H1 (cell line): Measurements from ENCODE around the gene COL8A2. TPM values are rescaled to one million over a fixed set of nuclear protein-coding genes. Genes with fewer than 3 reads are reported as not detected.

Experiments
- CTCF ChIA-PET: fragments of 300-600 bp; sonication (Branson Sonifier 250); formaldehyde crosslinking; loops from one replicate; lab custom pipeline; 2021; ENCODE audit not compliant: partially characterized antibody; lab: Charles Lee
- POLR2A ChIA-PET: fragments of 300-600 bp; sonication (Branson Sonifier 250); formaldehyde crosslinking; loops from one replicate; lab custom pipeline; 2021; ENCODE audit warnings: inconsistent platforms; ENCODE audit not compliant: partially characterized antibody; lab: Charles Lee
- DNase-seq, 2 experiments: peaks; one replicate each; pipeline versions ENCODE4 v3.0.0 to v3.0.0-alpha.2; 2010 to 2022; ENCODE audit warnings: low spot score in 2 of 2, low read depth in 1 of 2, mixed read lengths in 1 of 2
- FAIRE-seq: peaks from 2 replicates; lab custom pipeline; 2011; peaks lifted over from hg19 to GRCh38; lab: Jason Lieb, UNC
- H2AFZ ChIP-seq: 2 replicates; pipeline ENCODE4 v1.8.1; 2012; ENCODE audit warnings: low read length, inconsistent platforms
- H2AK5ac ChIP-seq: 2 replicates; pipeline ENCODE4 v1.6.1; 2013; ENCODE audit warnings: low read depth, low read length
- H2BK120ac ChIP-seq: replicated peaks from 2 replicates; pipeline ENCODE3; 2013; ENCODE audit warnings: low read depth, low read length, inconsistent platforms
- H2BK12ac ChIP-seq: 2 replicates; pipeline ENCODE4 v1.6.1; 2013; ENCODE audit warnings: low read depth, low read length
- H2BK15ac ChIP-seq: 2 replicates; pipeline ENCODE4 v1.6.1; 2013; ENCODE audit warnings: low read length
- H2BK20ac ChIP-seq: 2 replicates; pipeline ENCODE4 v1.6.1; 2013; ENCODE audit warnings: low read length
- H2BK5ac ChIP-seq: 2 replicates; pipeline ENCODE4 v1.6.1; 2013; ENCODE audit warnings: low read depth, low read length
- H3K14ac ChIP-seq: 2 replicates; pipeline ENCODE4 v1.6.1; 2013; ENCODE audit warnings: inconsistent platforms; ENCODE audit not compliant: insufficient read length
- H3K18ac ChIP-seq: 2 replicates; pipeline ENCODE4 v1.6.1; 2013; ENCODE audit warnings: low read length; ENCODE audit errors: extremely low read depth
- H3K23ac ChIP-seq: 2 replicates; pipeline ENCODE4 v1.6.1; 2013; ENCODE audit warnings: inconsistent platforms; ENCODE audit not compliant: insufficient read length
- H3K23me2 ChIP-seq: 2 replicates; pipeline ENCODE4 v1.6.1; 2013; ENCODE audit warnings: low read depth, low read length
- H3K27ac ChIP-seq: 2 replicates; pipeline ENCODE4 v1.6.1; 2011; ENCODE audit warnings: low read depth, low read length, inconsistent platforms
- H3K27me3 ChIP-seq, 4 experiments: replicated peaks in 1 of 4; 1 replicate in 1 of 4; 2 replicates in 3 of 4; pipeline versions ENCODE4 v1.6.1 to v1.8.1; 2011 to 2013; ENCODE audit warnings: low read length in 3 of 4, mild to moderate bottlenecking in 3 of 4, inconsistent platforms in 2 of 4, mixed read lengths in 2 of 4, moderate library complexity in 1 of 4; ENCODE audit not compliant: control insufficient read depth in 3 of 4, insufficient read depth in 3 of 4; ENCODE audit errors: extremely low read depth in 1 of 4
- H3K36me3 ChIP-seq, 4 experiments: 2 replicates each; pipeline versions ENCODE4 v1.6.1 to v1.8.1; 2011 to 2013; ENCODE audit warnings: mild to moderate bottlenecking in 4 of 4, low read length in 3 of 4, moderate library complexity in 2 of 4, control low read depth in 1 of 4, inconsistent platforms in 1 of 4; ENCODE audit not compliant: insufficient read depth in 4 of 4, control insufficient read depth in 2 of 4
- H3K4ac ChIP-seq: replicated peaks from 2 replicates; pipeline ENCODE3; 2013; ENCODE audit warnings: low read length, low read depth, mixed read lengths, inconsistent platforms; ENCODE audit not compliant: insufficient read length
- H3K4me1 ChIP-seq, 4 experiments: replicated peaks in 1 of 4; 1 replicate in 1 of 4; 2 replicates in 3 of 4; pipeline versions ENCODE4 v1.6.1 to v1.8.1; 2011 to 2013; ENCODE audit warnings: low read length in 3 of 4, inconsistent platforms in 2 of 4, mixed read lengths in 1 of 4; ENCODE audit not compliant: insufficient read depth in 4 of 4, control insufficient read depth in 3 of 4
- H3K4me2 ChIP-seq, 2 experiments: 2 replicates each; pipeline versions ENCODE4 v1.6.1 to v1.8.1; 2011 to 2013; ENCODE audit warnings: low read depth in 2 of 2, low read length in 2 of 2, control low read depth in 1 of 2, inconsistent platforms in 1 of 2, mild to moderate bottlenecking in 1 of 2; ENCODE audit not compliant: insufficient read depth in 1 of 2
- H3K4me3 ChIP-seq, 4 experiments: fragments of 200-600, 300-600 bp in 1 of 4; sonication (generic), shearing (Covaris generic), sonication (Bioruptor Twin) in 1 of 4; 2 replicates each; pipeline versions ENCODE4 v1.5.1 to v1.8.1; 2011 to 2016; ENCODE audit warnings: low read length in 4 of 4, low read depth in 3 of 4, control low read depth in 2 of 4, inconsistent platforms in 2 of 4, mild to moderate bottlenecking in 2 of 4, mixed read lengths in 1 of 4, moderate library complexity in 1 of 4; ENCODE audit not compliant: insufficient read depth in 2 of 4; ENCODE audit errors: extremely low read depth in 1 of 4
- H3K56ac ChIP-seq: replicated peaks from 2 replicates; pipeline ENCODE3; 2013; ENCODE audit warnings: low read depth, mild to moderate bottlenecking, mixed read lengths, low read length, inconsistent platforms; ENCODE audit not compliant: insufficient read length
- H3K79me1 ChIP-seq: 2 replicates; pipeline ENCODE4 v1.6.1; 2013; ENCODE audit warnings: low read depth, low read length, control low read depth
- H3K79me2 ChIP-seq, 2 experiments: 2 replicates each; pipeline versions ENCODE4 v1.6.1 to v1.8.1; 2012 to 2013; ENCODE audit warnings: low read length in 2 of 2, mild to moderate bottlenecking in 2 of 2, inconsistent platforms in 1 of 2; ENCODE audit not compliant: insufficient read depth in 2 of 2, control insufficient read depth in 1 of 2
- H3K9ac ChIP-seq, 4 experiments: replicated peaks in 1 of 4; 1 replicate in 1 of 4; 2 replicates in 3 of 4; pipeline versions ENCODE4 v1.6.1 to v1.8.1; 2011 to 2013; ENCODE audit warnings: low read depth in 3 of 4, low read length in 3 of 4, control low read depth in 2 of 4, mild to moderate bottlenecking in 2 of 4, moderate library complexity in 2 of 4, inconsistent platforms in 1 of 4; ENCODE audit errors: extremely low read depth in 1 of 4
- H3K9me3 ChIP-seq, 2 experiments: 2 replicates each; pipeline versions ENCODE4 v1.6.1 to v1.8.1; 2012 to 2013; ENCODE audit warnings: mild to moderate bottlenecking in 2 of 2, moderate library complexity in 2 of 2, control low read depth in 1 of 2, inconsistent platforms in 1 of 2, low read depth in 1 of 2, low read length in 1 of 2, mixed read lengths in 1 of 2; ENCODE audit not compliant: insufficient read depth in 2 of 2
- H4K20me1 ChIP-seq, 2 experiments: replicated peaks in 1 of 2; 2 replicates each; pipeline versions ENCODE3 to v1.8.1; 2011 to 2013; ENCODE audit warnings: inconsistent platforms in 2 of 2, low read length in 2 of 2, mild to moderate bottlenecking in 1 of 2; ENCODE audit not compliant: insufficient read depth in 2 of 2, control insufficient read depth in 1 of 2
- H4K5ac ChIP-seq: 2 replicates; pipeline ENCODE4 v1.6.1; 2013; ENCODE audit warnings: low read length, low read depth, mixed read lengths, inconsistent platforms; ENCODE audit not compliant: insufficient read length
- H4K8ac ChIP-seq: 2 replicates; pipeline ENCODE4 v1.8.0; 2013; ENCODE audit warnings: mild to moderate bottlenecking, moderate library complexity, low read length, inconsistent platforms; ENCODE audit not compliant: insufficient read depth; ENCODE audit errors: extremely low read depth
- H4K91ac ChIP-seq: replicated peaks from 2 replicates; pipeline ENCODE3; 2013; ENCODE audit warnings: low read length, mixed read lengths, inconsistent platforms; ENCODE audit not compliant: insufficient read length
- BACH1 ChIP-seq: IDR thresholded peaks from 2 replicates; pipeline ENCODE4 v1.6.1; 2012; ENCODE audit warnings: low read length, improper control_type of control experiment
- CTBP2 ChIP-seq: IDR thresholded peaks from 2 replicates; pipeline ENCODE4 v1.7.0; 2011; ENCODE audit warnings: borderline replicate concordance, mild to moderate bottlenecking, moderate library complexity, mixed read lengths, low read length; ENCODE audit not compliant: insufficient read depth, insufficient read length
- YY1 ChIP-seq: IDR thresholded peaks from 2 replicates; pipeline ENCODE4 v1.6.1; 2011; ENCODE audit warnings: low read depth, mild to moderate bottlenecking, low read length
- WGBS, 2 experiments: shearing (Covaris generic) in 1 of 2; methylation state at CpG; one replicate each; pipeline versions ENCODE4 v1.1.6 to v1.1.7; 2013 to 2015; ENCODE audit warnings: low lambda C conversion rate in 2 of 2, mixed read lengths in 2 of 2, inconsistent platforms in 1 of 2, low coverage in 1 of 2, missing lambda C conversion rate in 1 of 2; ENCODE audit not compliant: insufficient replicate concordance in 2 of 2, insufficient coverage in 1 of 2, insufficient read length in 1 of 2; ENCODE audit errors: extremely low coverage in 1 of 2, missing lambda C conversion rate in 1 of 2; 5-methylcytosine and 5-hydroxymethylcytosine counted together
- polyA plus RNA-seq, 7 experiments: library from polyadenylated mRNA; depleted of rRNA in 3 of 7; stranded (reverse) in 5 of 7; unstranded in 2 of 7; fragments of >200 nt in 5 of 7; fragments of 200-250 nt in 2 of 7; gene quantifications; 1 replicate in 5 of 7; 2 replicates in 1 of 7; 4 replicates in 1 of 7; pipeline versions ENCODE4 v1.2.1 to v1.2.3, GENCODE V29; 2011 to 2013; ENCODE audit warnings: missing spikeins in 2 of 7, mixed read lengths in 2 of 7
- total RNA-seq: library from RNA; stranded (reverse); fragmentation: NEBNext Ultra II Directional; extraction: Animal tissue kit (Norgen Biotek cat#: 25700); gene quantifications from 2 replicates; pipeline ENCODE4 v1.2.1, GENCODE V29; 2021

COL8A2 gene
- total and polyA plus RNA-seq, 2 of the 8 experiments (the other 6 are each of a cell fraction or from before 2014, with no cell fraction given): 2.1 to 2.8 TPM

GRCh38 chr1:36126797-36127500 is 1.9 kb upstream of the COL8A2 start:
- H2BK12ac ChIP-seq: no peak overlapping the region
- H3K23ac ChIP-seq: no peak overlapping the region
- peaks cover 0 to 11% (median 5%) of the 10 kb centered on the region in 4 experiments; a peak in 5 of 7 replicates for H3K4me1 ChIP-seq
- H3K4me3 ChIP-seq: no peak overlapping the region
- FAIRE-seq (no peak), DNase-seq (no peak)
- no peak overlapping the region for H3K9ac ChIP-seq
- 0 out of 2 replicates have a peak overlapping the region, but pooled peaks have one; percentile 9 for H2BK5ac ChIP-seq
- H3K9me3 ChIP-seq: no peaks in the 10 kb centered on the region
- H3K79me1 ChIP-seq: no peaks in the 10 kb centered on the region
- H3K56ac ChIP-seq: no peak overlapping the region
- H3K18ac ChIP-seq: no peak overlapping the region
- peak overlapping the region; percentile 79 for H4K91ac ChIP-seq
- peak overlapping the region in 1 of 2 experiments; percentile 40; a peak in 1 of 4 replicates for H3K4me2 ChIP-seq
- H3K4ac ChIP-seq: no peak overlapping the region
- H4K20me1 ChIP-seq: peaks cover 0 to 5% of the 10 kb centered on the region in 2 experiments
- no peak overlapping the region for H2AFZ ChIP-seq
- H3K14ac ChIP-seq: no peak overlapping the region
- no peak overlapping the region for H2AK5ac ChIP-seq
- H2BK15ac ChIP-seq: no peak overlapping the region
- peaks cover 16 to 38% (median 30%) of the 10 kb centered on the region in 4 experiments for H3K27me3 ChIP-seq
- H4K8ac ChIP-seq: no peak overlapping the region
- 76% methylated on average over 6 of the region's 7 CpGs; no CpG with 5 or more reads in 1 of the 2 experiments for WGBS, 2 experiments
- peaks cover 16% of the 10 kb centered on the region; the same call in 1 of the 2 replicates for H3K23me2 ChIP-seq
- ChIA-PET CTCF (interaction anchor here (0.6 to 20.9 kb wide), 5 partner anchors 22 to 158 kb away, joined by 3 to 738 read pairs (median 5); partner anchors contain the start of genes ADPRS and TRAPPC3), POLR2A (interaction anchor here (1.4 to 1.7 kb wide), 2 partner anchors 8 to 10 kb away, joined by 3 to 5 read pairs; no protein-coding TSS in a partner anchor)
- no peak overlapping the region for H2BK20ac ChIP-seq
- H3K79me2 ChIP-seq: no peaks in the 10 kb centered on the region
- no peaks in the 10 kb centered on the region for H3K36me3 ChIP-seq
- no peak overlapping the region for H4K5ac ChIP-seq
- H3K27ac ChIP-seq: no peak overlapping the region
- H2BK120ac ChIP-seq: no peak overlapping the region
- TF ChIP-seq CTBP2 (no peak), YY1 (no peak), BACH1 (no peak)
